HG03342 (cell line): ENCODE measurements around the gene RIMBP2.
"Not testable (repeated sequence)": the region's sequence is repeated elsewhere in the genome, so short reads cannot be mapped to it uniquely, and the experiment has no call there.

Experiments used
- ATAC-seq: cut with Tn5 transposase; IDR thresholded peaks from one replicate; pipeline ENCODE4 v1.9.1; 2021; ENCODE audit warnings: mild to moderate bottlenecking, moderate library complexity; ENCODE audit not compliant: unreplicated experiment

The RIMBP2 gene, protein sequence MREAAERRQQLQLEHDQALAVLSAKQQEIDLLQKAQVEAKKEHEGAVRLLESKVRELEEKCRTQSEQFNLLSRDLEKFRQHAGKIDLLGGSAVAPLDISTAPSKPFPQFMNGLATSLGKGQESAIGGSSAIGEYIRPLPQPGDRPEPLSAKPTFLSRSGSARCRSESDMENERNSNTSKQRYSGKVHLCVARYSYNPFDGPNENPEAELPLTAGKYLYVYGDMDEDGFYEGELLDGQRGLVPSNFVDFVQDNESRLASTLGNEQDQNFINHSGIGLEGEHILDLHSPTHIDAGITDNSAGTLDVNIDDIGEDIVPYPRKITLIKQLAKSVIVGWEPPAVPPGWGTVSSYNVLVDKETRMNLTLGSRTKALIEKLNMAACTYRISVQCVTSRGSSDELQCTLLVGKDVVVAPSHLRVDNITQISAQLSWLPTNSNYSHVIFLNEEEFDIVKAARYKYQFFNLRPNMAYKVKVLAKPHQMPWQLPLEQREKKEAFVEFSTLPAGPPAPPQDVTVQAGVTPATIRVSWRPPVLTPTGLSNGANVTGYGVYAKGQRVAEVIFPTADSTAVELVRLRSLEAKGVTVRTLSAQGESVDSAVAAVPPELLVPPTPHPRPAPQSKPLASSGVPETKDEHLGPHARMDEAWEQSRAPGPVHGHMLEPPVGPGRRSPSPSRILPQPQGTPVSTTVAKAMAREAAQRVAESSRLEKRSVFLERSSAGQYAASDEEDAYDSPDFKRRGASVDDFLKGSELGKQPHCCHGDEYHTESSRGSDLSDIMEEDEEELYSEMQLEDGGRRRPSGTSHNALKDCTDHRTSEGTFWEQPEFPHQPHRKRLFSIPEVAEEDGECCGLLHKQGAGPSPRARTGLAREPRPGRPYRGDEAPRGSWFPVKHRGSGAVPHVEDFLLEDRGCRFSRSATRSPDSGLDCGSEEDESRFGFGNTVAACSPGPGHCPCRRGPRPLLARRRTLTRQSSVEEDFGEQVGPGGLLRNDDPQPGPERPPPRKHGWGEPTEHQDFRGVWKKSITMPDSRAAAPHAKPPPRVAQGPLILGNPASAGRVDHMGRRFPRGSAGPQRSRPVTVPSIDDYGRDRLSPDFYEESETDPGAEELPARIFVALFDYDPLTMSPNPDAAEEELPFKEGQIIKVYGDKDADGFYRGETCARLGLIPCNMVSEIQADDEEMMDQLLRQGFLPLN (N-terminal part only)

GRCh38 chr12:130715998-130716968 is at the start of gene RIMBP2:
Gene RIMBP2, minus strand, starts transcription at chr12:130716299. Its CDS starts 237,286 bp downstream, at chr12:130479013.
- no peak for ATAC-seq

GRCh38 chr12:130765186-130765659 is 49.1 kb upstream of the RIMBP2 start:
- ATAC-seq, result no peak

GRCh38 chr12:130764475-130765185 is 48.5 kb upstream of the RIMBP2 start:
- no peak for ATAC-seq

GRCh38 chr12:130764073-130764472 is 48.0 kb upstream of the RIMBP2 start:
- ATAC-seq, result no peak

DNA sequence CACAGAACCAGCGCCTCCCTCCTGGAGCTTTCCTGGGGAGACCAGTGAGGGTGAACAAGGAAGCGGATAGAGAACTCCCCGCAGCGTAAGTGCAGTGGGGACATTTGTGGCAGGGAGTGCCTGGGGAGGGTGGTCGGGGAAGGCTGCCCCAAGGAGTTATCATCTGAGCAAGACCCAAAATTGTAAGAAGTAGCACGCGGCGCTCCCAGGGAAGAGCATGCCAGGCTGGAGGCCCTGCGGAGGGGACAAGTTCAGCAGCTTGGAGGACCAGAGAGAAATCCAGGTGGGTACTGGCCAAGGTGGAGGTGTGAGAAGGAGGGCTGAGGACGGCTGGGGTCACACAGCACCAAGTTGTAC is 46.2 kb upstream of the RIMBP2 start:
- ATAC-seq, result no peak

- peak; percentile 36 for ATAC-seq
Observed at GRCh38 chr12:130761537-130762318, 45.6 kb upstream of the RIMBP2 start.

- ATAC-seq, result no peak
Observed at GRCh38 chr12:130754234-130754901, 38.3 kb upstream of the RIMBP2 start.

GRCh38 chr12:130752692-130753230 is 36.7 kb upstream of the RIMBP2 start:
- no peak for ATAC-seq

DNA sequence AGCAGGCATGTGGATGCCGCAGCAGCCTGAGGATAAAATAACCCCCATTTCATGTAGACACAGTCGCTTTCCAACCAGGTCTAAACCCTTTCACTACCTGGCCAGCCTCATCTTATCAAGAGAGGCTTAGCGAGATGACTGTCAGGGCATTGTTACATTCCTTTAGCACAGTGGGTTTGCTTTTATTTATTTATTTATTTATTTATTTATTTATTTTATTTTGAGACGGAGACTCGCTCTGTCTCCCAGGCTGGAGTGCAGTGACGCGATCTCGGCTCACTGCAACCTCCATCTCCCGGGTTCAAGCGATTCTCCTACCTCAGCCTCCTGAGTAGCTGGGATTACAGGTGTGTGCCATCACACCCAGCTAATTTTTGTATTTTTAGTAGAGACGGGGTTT is 35.9 kb upstream of the RIMBP2 start:
- ATAC-seq, result not testable (repeated sequence)

GRCh38 chr12:130748786-130749185 is 32.7 kb upstream of the RIMBP2 start:
- no peak for ATAC-seq

DNA sequence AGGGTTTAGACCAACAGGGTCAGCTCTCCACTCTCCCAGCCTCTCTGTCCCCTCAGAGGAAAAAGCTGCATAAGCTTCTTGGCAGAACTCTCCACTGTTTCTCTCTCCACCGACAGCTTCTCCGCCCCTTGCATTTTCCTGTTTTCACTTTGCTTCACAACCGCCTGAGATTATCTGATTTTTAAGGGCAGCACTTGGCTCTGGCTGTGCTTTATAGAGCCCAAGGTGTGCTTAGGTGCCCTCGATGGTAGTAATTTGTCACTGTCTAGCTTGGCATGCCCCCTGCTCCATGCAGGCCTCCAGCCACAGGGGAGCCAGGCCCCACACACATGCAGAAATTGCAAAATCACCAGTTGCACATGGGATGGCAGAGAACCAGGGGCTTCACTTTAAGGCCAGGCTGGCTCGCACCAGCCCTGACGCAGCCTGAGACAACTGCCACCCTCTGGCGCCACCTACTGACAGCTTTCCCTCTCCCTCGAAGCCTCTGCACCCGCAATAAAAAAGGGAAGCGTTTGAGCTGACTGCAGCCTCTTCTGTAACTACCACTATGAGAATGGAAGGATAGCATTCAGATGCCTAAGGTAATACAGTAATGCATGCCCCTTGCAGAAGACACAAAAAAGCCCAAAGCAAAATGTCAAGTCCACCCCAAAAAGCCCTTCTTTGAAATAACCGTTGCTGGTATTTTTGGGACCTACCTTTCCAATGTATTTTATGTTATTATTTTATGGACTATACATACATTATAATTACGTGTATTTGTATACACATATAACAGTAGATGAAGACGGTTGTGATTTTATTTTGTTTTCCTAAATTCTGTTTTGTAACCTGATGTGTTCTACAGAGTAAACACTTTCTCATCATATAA is 32.0 kb upstream of the RIMBP2 start:
- ATAC-seq, result peak; percentile 91

DNA sequence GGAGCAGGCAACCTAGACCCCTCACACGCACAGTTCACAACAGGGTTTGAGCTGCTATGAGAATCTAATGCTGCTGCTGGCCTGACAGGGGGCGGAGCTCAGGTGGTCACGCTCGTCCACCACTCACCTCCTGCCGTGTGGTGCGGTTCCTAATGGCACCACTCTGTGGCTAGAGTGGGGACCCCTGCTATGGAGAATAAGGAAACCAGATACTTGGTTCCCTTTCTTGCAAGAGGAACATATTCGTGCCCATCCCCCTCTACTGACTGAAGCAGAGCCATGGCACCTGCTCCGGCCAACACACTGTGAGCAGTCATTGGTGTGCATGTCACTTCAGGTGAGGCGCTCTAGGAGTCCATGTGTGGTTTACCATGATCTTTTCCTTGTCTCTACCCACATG is 30.4 kb upstream of the RIMBP2 start:
- ATAC-seq, result no peak

DNA sequence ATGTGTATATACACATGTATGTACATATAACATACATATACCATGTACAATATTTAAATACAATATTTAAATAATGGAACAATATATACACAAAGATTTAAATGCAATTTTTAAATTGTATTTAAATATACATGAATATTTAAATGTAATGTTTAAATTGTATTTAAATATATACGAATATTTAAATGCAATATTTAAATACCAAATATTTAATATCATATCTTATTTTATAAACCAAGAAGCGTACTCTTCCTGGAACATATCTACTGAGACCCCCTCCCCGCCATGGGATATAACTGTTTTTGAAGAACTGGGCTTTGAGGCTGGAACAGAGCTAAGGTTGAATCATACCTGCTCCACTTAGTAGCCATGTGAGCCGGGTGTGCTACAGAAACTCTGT is 29.8 kb upstream of the RIMBP2 start:
- no peak for ATAC-seq

GRCh38 chr12:130744274-130744673 is 28.2 kb upstream of the RIMBP2 start:
- ATAC-seq, result no peak

DNA sequence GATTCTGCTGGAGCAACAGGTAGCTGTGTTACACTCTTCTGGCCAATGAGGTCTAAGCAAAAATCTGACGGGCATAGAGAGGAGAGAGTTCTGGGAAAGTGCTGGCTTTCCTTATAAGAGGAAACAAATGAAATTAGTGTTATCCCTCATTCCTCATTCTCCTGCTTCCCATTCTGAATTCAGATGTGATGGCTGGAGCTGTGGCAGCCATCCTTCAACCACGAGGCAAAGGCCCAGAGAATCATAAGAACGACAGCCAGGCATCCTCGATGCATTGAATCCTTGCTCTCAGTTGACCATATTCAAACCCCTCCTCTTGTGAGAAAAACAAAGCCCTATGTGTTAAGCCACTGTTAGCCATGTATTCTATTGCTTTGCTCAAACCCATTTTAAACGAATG is 27.5 kb upstream of the RIMBP2 start:
- no peak for ATAC-seq

GRCh38 chr12:130743176-130743575 is 27.1 kb upstream of the RIMBP2 start:
- ATAC-seq, result no peak

DNA sequence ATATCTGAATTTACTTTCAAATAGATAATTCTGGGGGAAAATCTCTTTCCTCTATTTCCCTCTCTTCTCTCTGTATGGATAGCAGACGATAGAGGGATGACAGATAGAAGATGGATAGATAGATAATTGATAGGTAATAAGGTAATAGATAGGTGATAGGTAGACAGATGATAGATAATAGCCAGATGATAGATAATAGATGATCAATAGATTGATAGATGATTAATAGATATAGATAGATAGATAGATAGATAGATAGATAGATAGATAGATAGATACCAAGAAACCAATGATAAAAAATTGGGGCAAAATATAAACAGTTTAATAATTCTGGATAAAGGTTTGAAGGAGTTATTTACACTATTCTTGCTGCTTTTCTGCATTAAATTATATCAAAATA is 26.6 kb upstream of the RIMBP2 start:
- ATAC-seq, result no peak
